Measurements from ENCODE around the gene PRSS8.

PRSS8 gene

GRCh38 chr16:31082368-31083045 lies 53.0 kb downstream of the PRSS8 start:
- H3K36me3 ChIP-seq (ENCODE audit: control insufficient read depth, insufficient read depth, low read length), result peaks cover 49% of the 10 kb centered on the region
- H3K27ac ChIP-seq (ENCODE audit: insufficient read depth, low read length, poor library complexity, severe bottlenecking), result no peak overlapping the region

More at GRCh38 chr16:31082368-31083045, 53.0 kb downstream of the PRSS8 start:
- Histone ChIP-seq H3K9me3 (ENCODE audit: control insufficient read depth, low read length) (no peaks in the 10 kb centered on the region), H3K27me3 (replicated peaks; ENCODE audit: control insufficient read depth, insufficient read depth, low read length, poor library complexity, severe bottlenecking) (no peaks in the 10 kb centered on the region), H3K4me3 (ENCODE audit: insufficient read depth, low read depth, low read length, poor library complexity, severe bottlenecking) (no peak overlapping the region), H3K4me1 (ENCODE audit: control insufficient read depth, insufficient read depth, low read length, poor library complexity, severe bottlenecking) (no peaks in the 10 kb centered on the region)
- DNase-seq, result no peak

Measured in effector memory CD4-positive, alpha-beta T cell (primary cell).